Measurements from ENCODE around the gene PRKN.

DNA sequence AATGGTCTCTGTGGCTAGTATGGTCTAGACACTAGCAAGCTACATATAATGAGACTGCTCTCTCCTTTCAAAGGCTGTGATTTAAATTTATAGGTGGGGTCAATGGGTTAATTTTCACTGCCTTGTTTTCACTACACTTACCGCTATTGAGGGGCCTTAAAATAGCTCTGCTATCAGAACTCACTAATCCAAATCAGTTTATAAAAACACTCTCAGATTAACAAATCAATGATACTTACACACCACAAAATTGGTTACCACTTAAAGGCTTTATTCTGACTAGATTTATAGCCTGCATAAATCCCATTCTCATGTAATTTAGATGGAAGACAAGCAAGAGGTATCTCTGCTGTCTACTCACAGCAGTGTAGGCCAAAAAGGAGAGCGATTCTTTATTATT, 1140.7 kb downstream of the PRKN start:
- TF ChIP-seq CTCF (IDR thresholded peaks at IDR 0.05; ENCODE audit: low read length), result no peak
- TF ChIP-seq EZH2 (IDR thresholded peaks at IDR 0.05; ENCODE audit: borderline replicate concordance, low read length), result no peak

Data from OCI-LY1 (cell line).